Gastrocnemius medialis (tissue), 4 donors: ENCODE measurements around the gene OR52E8.

Experiments
- CTCF ChIP-seq, 5 experiments: fragments of 450-650 bp in 3 of 5; fragments of 200-600 bp in 2 of 5; sonication (generic) in 2 of 5; IDR thresholded peaks in 4 of 5; conservative IDR thresholded peaks in 1 of 5; 1 replicate in 4 of 5; 2 replicates in 1 of 5; pipeline ENCODE4 v1.5.1; 2016 to 2019; ENCODE audit warnings: antibody characterized with exemption in 5 of 5, mild to moderate bottlenecking in 3 of 5, moderate library complexity in 3 of 5
- POLR2A ChIP-seq, 2 donors: fragments of 450-650 bp; IDR thresholded peaks; one replicate each; pipeline ENCODE4 v1.6.1; 2017; ENCODE audit warnings: antibody characterized with exemption in 2 of 2, mild to moderate bottlenecking in 2 of 2, moderate library complexity in 2 of 2

GRCh38 chr11:5808500-5809121 is 48.9 kb downstream of the OR52E8 start, which contains the start of gene OR52N2:
- peak; percentile 48 to 83 (median 69) for TF ChIP-seq CTCF (IDR thresholded peaks at IDR 0.05 in 4 of 5, conservative IDR thresholded peaks at IDR 0.05 in 1 of 5)
- TF ChIP-seq POLR2A (IDR thresholded peaks at IDR 0.05): no peak
